HepG2 (cell line): ENCODE data around the gene CCNJL. TPM values are rescaled to one million over a fixed set of nuclear protein-coding genes. Genes with fewer than 3 reads are reported as not detected.

Experiments
- BORCS8-MEF2B ChIP-seq: sonication (generic); formaldehyde crosslinking; IDR thresholded peaks from 2 replicates; pipeline ENCODE4 v1.8.0; 2022; ENCODE audit warnings: mild to moderate bottlenecking, missing genetic modification reagents
- EP300 ChIP-seq, 3 experiments: sonication (generic) in 1 of 3; formaldehyde crosslinking in 1 of 3; IDR thresholded peaks; 2 replicates each; pipeline versions ENCODE4 v1.5.1 to v1.6.1; 2011 to 2020; ENCODE audit warnings: low read depth in 2 of 3, low read length in 2 of 3, borderline replicate concordance in 1 of 3, improper control_type of control experiment in 1 of 3, mild to moderate bottlenecking in 1 of 3, missing genetic modification reagents in 1 of 3, moderate library complexity in 1 of 3
- ETV5 ChIP-seq: IDR thresholded peaks from 2 replicates; pipeline ENCODE4 v1.6.1; 2018; ENCODE audit warnings: missing biosample characterization, missing genetic modification reagents, inconsistent platforms, borderline replicate concordance
- FOXA3 ChIP-seq: IDR thresholded peaks from 2 replicates; pipeline ENCODE4 v1.6.1; 2016; ENCODE audit warnings: missing genetic modification reagents, missing compliant biosample characterization
- FOXK2 ChIP-seq: fragments of 450-650 bp; IDR thresholded peaks from 2 replicates; pipeline ENCODE4 v1.6.1; 2016
- GFI1 ChIP-seq: sonication (generic); formaldehyde crosslinking; IDR thresholded peaks from 2 replicates; pipeline ENCODE4 v1.5.0; 2020; ENCODE audit warnings: missing genetic modification reagents, mild to moderate bottlenecking, borderline replicate concordance
- HNF4G ChIP-seq, 2 experiments: sonication (generic) in 1 of 2; formaldehyde crosslinking in 1 of 2; IDR thresholded peaks; 2 replicates each; pipeline versions ENCODE4 v1.4.0 to v1.6.1; 2011 to 2020; ENCODE audit warnings: borderline replicate concordance in 2 of 2, low read depth in 2 of 2, mild to moderate bottlenecking in 2 of 2, low read length in 1 of 2, missing genetic modification reagents in 1 of 2, moderate library complexity in 1 of 2
- MAZ ChIP-seq, 2 experiments: sonication (generic) in 1 of 2; formaldehyde crosslinking in 1 of 2; IDR thresholded peaks; 2 replicates each; pipeline versions ENCODE4 v1.5.0 to v1.6.1; 2012 to 2020; ENCODE audit warnings: low read depth in 2 of 2, mild to moderate bottlenecking in 2 of 2, borderline replicate concordance in 1 of 2, improper control_type of control experiment in 1 of 2, low read length in 1 of 2, missing genetic modification reagents in 1 of 2, moderate library complexity in 1 of 2
- MLLT10 ChIP-seq: sonication (generic); formaldehyde crosslinking; IDR thresholded peaks from 2 replicates; pipeline ENCODE4 v1.4.0; 2020; ENCODE audit warnings: missing genetic modification reagents
- NR3C1 ChIP-seq: sonication (generic); formaldehyde crosslinking; IDR thresholded peaks from 2 replicates; pipeline ENCODE4 v1.4.0; 2020; ENCODE audit warnings: missing genetic modification reagents
- RCOR2 ChIP-seq: IDR thresholded peaks from 2 replicates; pipeline ENCODE4 v1.6.1; 2016; ENCODE audit warnings: missing biosample characterization, missing genetic modification reagents
- RFXANK ChIP-seq: IDR thresholded peaks from 2 replicates; pipeline ENCODE4 v1.6.1; 2016
- SPEN ChIP-seq: sonication (generic); formaldehyde crosslinking; IDR thresholded peaks from 2 replicates; pipeline ENCODE4 v1.5.1; 2020; ENCODE audit warnings: low read depth, mild to moderate bottlenecking, missing genetic modification reagents
- ZMYM3 ChIP-seq: sonication (generic); formaldehyde crosslinking; IDR thresholded peaks from 2 replicates; pipeline ENCODE4 v1.5.1; 2020; ENCODE audit warnings: mild to moderate bottlenecking, missing genetic modification reagents
- ZNF589 ChIP-seq: sonication (generic); formaldehyde crosslinking; conservative IDR thresholded peaks from 2 replicates; pipeline ENCODE4 v1.8.0; 2022; ENCODE audit warnings: mild to moderate bottlenecking, moderate library complexity, missing genetic modification reagents
- ZNF670 ChIP-seq: sonication (generic); formaldehyde crosslinking; IDR thresholded peaks from 2 replicates; pipeline ENCODE4 v1.8.0; 2022; ENCODE audit warnings: mild to moderate bottlenecking, missing genetic modification reagents, borderline replicate concordance
- ZSCAN21 ChIP-seq: sonication (generic); formaldehyde crosslinking; IDR thresholded peaks from 2 replicates; pipeline ENCODE4 v1.8.0; 2022; ENCODE audit warnings: mild to moderate bottlenecking, missing genetic modification reagents, moderate library complexity, borderline replicate concordance
- polyA plus RNA-seq, 8 experiments: library from polyadenylated mRNA; depleted of rRNA in 3 of 8; stranded (reverse) in 7 of 8; unstranded in 1 of 8; fragments of >200 nt; fragmentation: Illumina TruSeq in 4 of 8; extraction: Trizol in 4 of 8; gene quantifications; 2 replicates each; pipeline versions ENCODE4 v1.2.1 to v1.2.3, GENCODE V29; 2011 to 2016; ENCODE audit warnings: low read depth in 4 of 8, missing spikeins in 1 of 8, mixed read lengths in 1 of 8; ENCODE audit not compliant: insufficient read depth in 1 of 8
- total RNA-seq, 5 experiments: library from RNA; depleted of rRNA; stranded (reverse); fragments of >200 nt; fragmentation: Illumina TruSeq; extraction: Trizol; gene quantifications; 2 replicates each; pipeline ENCODE4 v1.2.3, GENCODE V29; 2016; ENCODE audit warnings: low read depth in 1 of 5
- TF ChIP-seq, protein P1 (sequence below): IDR thresholded peaks from 2 replicates; pipeline ENCODE4 v1.6.1; 2012; ENCODE audit warnings: low read depth, low read length, improper control_type of control experiment
- TF ChIP-seq, protein P2 (sequence below): sonication (generic); formaldehyde crosslinking; IDR thresholded peaks from 2 replicates; pipeline ENCODE4 v1.4.0; 2020; ENCODE audit warnings: missing genetic modification reagents
- TF ChIP-seq, protein P3 (sequence below): sonication (generic); formaldehyde crosslinking; IDR thresholded peaks from 2 replicates; pipeline ENCODE4 v1.4.0; 2020; ENCODE audit warnings: missing genetic modification reagents, borderline replicate concordance
- TF ChIP-seq, protein P4 (sequence below): IDR thresholded peaks from 2 replicates; pipeline ENCODE4 v1.6.1; 2016; ENCODE audit warnings: low read depth

CCNJL gene
- total and polyA plus RNA-seq, 2 of the 13 experiments (the other 11 are each of a cell fraction or from before 2014, with no cell fraction given) = 1.6 to 4.4 TPM

DNA sequence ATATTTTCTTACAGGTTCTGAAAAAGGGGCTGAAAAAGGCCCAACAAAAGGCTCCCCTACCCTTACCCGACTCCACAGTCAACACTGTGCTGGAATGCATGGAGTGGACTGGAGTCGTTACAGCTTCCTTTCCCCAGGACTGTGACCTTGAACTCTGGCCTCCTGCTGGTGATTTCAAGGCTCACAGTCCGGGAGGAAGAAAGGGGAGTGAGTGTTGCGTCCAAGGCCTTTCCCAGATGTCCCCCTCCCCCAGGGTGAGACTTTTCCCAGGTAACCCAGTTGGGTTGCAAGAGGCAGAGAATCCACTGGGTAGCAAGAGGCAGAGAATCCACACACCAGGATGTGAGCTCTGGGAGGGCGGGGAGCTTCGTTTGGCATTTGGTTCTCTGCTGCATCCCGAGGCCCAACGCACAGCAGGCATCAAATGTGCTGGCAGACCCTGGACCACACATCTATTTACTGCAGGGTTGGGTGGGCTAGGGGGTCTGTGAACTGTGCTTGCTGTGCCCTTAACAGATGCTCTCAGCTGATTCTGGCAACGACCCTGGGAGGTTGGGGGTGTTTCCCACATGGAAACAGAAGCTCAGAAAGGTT, 45.5 kb downstream of the CCNJL start (continued):
- TF ChIP-seq EP300 (IDR thresholded peaks at IDR 0.05; ENCODE audit: low read depth in 2 of 2, low read length in 2 of 2) (0 out of 4 replicates have a peak, but pooled peaks of 1 of the 2 experiments have one; percentile 14), EP300 (CRISPR knock-in tag; IDR thresholded peaks at IDR 0.05; ENCODE audit: borderline replicate concordance) (no peak), ZNF670 (no peak), GFI1 (CRISPR knock-in tag) (no peak), ZSCAN21 (no peak), BORCS8-MEF2B (CRISPR knock-in tag) (no peak), ZNF589 (no peak), NR3C1 (CRISPR knock-in tag) (no peak), RCOR2 (CRISPR knock-in tag) (no peak), MLLT10 (no peak), FOXA3 (no peak), ZMYM3 (CRISPR knock-in tag) (no peak), RFXANK (CRISPR knock-in tag) (no peak), SPEN (CRISPR knock-in tag) (no peak), FOXK2 (no peak), HNF4G (IDR thresholded peaks at IDR 0.05; ENCODE audit: borderline replicate concordance, low read depth, low read length) (peak; percentile 36), HNF4G (CRISPR knock-in tag; IDR thresholded peaks at IDR 0.05; ENCODE audit: borderline replicate concordance, low read depth) (no peak), ETV5 (peak; percentile 39; the same call in 1 of the 2 replicates), MAZ (IDR thresholded peaks at IDR 0.05; ENCODE audit: borderline replicate concordance, low read depth, low read length) (no peak), MAZ (CRISPR knock-in tag; IDR thresholded peaks at IDR 0.05; ENCODE audit: low read depth) (no peak)
- TF ChIP-seq, protein P1, sequence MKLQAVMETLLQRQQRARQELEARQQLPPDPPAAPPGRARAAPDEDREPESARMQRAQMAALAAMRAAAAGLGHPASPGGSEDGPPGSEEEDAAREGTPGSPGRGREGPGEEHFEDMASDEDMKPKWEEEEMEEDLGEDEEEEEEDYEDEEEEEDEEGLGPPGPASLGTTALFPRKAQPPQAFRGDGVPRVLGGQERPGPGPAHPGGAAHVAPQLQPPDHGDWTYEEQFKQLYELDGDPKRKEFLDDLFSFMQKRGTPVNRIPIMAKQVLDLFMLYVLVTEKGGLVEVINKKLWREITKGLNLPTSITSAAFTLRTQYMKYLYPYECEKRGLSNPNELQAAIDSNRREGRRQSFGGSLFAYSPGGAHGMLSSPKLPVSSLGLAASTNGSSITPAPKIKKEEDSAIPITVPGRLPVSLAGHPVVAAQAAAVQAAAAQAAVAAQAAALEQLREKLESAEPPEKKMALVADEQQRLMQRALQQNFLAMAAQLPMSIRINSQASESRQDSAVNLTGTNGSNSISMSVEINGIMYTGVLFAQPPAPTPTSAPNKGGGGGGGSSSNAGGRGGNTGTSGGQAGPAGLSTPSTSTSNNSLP = no peak
- TF ChIP-seq, protein P2, sequence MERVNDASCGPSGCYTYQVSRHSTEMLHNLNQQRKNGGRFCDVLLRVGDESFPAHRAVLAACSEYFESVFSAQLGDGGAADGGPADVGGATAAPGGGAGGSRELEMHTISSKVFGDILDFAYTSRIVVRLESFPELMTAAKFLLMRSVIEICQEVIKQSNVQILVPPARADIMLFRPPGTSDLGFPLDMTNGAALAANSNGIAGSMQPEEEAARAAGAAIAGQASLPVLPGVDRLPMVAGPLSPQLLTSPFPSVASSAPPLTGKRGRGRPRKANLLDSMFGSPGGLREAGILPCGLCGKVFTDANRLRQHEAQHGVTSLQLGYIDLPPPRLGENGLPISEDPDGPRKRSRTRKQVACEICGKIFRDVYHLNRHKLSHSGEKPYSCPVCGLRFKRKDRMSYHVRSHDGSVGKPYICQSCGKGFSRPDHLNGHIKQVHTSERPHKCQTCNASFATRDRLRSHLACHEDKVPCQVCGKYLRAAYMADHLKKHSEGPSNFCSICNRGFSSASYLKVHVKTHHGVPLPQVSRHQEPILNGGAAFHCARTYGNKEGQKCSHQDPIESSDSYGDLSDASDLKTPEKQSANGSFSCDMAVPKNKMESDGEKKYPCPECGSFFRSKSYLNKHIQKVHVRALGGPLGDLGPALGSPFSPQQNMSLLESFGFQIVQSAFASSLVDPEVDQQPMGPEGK = peak; percentile 63
- TF ChIP-seq, protein P3, sequence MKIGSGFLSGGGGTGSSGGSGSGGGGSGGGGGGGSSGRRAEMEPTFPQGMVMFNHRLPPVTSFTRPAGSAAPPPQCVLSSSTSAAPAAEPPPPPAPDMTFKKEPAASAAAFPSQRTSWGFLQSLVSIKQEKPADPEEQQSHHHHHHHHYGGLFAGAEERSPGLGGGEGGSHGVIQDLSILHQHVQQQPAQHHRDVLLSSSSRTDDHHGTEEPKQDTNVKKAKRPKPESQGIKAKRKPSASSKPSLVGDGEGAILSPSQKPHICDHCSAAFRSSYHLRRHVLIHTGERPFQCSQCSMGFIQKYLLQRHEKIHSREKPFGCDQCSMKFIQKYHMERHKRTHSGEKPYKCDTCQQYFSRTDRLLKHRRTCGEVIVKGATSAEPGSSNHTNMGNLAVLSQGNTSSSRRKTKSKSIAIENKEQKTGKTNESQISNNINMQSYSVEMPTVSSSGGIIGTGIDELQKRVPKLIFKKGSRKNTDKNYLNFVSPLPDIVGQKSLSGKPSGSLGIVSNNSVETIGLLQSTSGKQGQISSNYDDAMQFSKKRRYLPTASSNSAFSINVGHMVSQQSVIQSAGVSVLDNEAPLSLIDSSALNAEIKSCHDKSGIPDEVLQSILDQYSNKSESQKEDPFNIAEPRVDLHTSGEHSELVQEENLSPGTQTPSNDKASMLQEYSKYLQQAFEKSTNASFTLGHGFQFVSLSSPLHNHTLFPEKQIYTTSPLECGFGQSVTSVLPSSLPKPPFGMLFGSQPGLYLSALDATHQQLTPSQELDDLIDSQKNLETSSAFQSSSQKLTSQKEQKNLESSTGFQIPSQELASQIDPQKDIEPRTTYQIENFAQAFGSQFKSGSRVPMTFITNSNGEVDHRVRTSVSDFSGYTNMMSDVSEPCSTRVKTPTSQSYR (CRISPR knock-in tag) = peak; percentile 45; the same call in 1 of the 2 replicates
- TF ChIP-seq, protein P4, sequence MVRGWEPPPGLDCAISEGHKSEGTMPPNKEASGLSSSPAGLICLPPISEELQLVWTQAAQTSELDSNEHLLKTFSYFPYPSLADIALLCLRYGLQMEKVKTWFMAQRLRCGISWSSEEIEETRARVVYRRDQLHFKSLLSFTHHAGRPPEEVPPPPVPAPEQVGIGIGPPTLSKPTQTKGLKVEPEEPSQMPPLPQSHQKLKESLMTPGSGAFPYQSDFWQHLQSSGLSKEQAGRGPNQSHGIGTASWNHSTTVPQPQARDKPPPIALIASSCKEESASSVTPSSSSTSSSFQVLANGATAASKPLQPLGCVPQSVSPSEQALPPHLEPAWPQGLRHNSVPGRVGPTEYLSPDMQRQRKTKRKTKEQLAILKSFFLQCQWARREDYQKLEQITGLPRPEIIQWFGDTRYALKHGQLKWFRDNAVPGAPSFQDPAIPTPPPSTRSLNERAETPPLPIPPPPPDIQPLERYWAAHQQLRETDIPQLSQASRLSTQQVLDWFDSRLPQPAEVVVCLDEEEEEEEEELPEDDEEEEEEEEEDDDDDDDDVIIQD (CRISPR knock-in tag) = no peak
